LNCAP (cell line): ENCODE data around the gene RBM4.

ENCODE experiments used
- CTCF ChIP-seq: fragments of 450-650 bp; IDR thresholded peaks from 2 replicates; pipeline ENCODE4 v1.5.1; 2017; ENCODE audit warnings: mild to moderate bottlenecking

Gene RBM4

GRCh38 chr11:66691311-66691980 lies 52.9 kb downstream of the RBM4 start:
- no peak for TF ChIP-seq CTCF

GRCh38 chr11:66692446-66692845 lies 53.9 kb downstream of the RBM4 start:
- no peak for TF ChIP-seq CTCF

- TF ChIP-seq CTCF = no peak
These were observed 54.4 kb downstream of the RBM4 start for GRCh38 chr11:66692871-66693331.

- no peak for TF ChIP-seq CTCF
These were observed 55.0 kb downstream of the RBM4 start for GRCh38 chr11:66693356-66694055.

- TF ChIP-seq CTCF = no peak
These were observed 55.5 kb downstream of the RBM4 start for GRCh38 chr11:66694056-66694410.

- peak; percentile 99 for TF ChIP-seq CTCF
These were observed 56.3 kb downstream of the RBM4 start for GRCh38 chr11:66694732-66695207.
